NCI-H2196 (cell line): ENCODE data around the gene RICTOR.

Source experiments
- DNase-seq: peaks from one replicate; lab custom pipeline; 2025; ENCODE audit not compliant: unreplicated experiment; lab: John Stamatoyannopoulos, UW

RICTOR gene

DNA sequence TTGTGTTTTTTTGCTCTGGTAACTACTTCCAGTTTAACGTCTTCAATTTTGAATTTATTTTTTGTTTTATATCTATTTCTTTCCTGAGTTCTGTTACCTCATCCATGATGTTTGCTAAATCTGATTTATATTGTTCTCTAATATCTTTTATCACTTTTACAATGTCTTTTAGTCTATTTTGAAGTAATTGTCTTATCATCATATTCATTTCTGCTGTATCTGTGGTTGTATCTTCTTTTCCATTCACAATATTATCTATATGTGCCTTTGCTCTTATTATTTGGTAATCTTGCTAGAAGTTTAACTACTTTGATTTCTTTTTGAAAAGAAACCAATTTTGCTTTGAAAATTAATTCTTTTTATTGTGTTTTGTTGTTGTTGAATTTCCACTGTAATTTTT is 184.8 kb downstream of the RICTOR start:
- no peak for DNase-seq

DNA sequence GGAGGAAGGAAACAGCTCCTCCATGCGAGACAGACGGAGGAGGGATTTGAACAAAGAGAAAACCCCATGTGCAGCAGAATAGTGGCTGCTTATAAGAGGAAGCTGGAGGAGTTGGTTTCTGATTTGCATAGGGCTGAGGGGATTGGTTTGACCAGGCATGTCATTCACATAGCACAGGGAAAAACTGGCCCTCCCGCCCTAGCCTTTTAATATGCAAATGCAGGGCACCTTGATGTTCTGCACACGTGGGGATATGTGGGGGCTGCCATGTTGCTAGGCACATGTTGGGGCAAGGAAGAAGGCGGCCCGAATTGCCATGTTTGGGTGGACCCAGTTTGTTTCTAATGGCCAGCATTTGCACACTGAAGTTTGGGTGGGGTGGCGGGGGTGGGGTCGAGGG is 186.2 kb downstream of the RICTOR start:
- DNase-seq: no peak
